ENCODE results near the gene RIT2. TPM values are rescaled to one million over a fixed set of nuclear protein-coding genes. Genes with fewer than 3 reads are reported as not detected.

Gene RIT2
- total RNA-seq, 4 donors from 2014 or later, result not detected

- Histone ChIP-seq H3K36me3 (no peaks in the 10 kb centered on the region), H3K27ac (no peak overlapping the region), H3K27me3 (no peaks in the 10 kb centered on the region), H3K9me3 (no peaks in the 10 kb centered on the region), H3K4me1 (no peaks in the 10 kb centered on the region), H3K4me3 (no peak overlapping the region)
- no peak for DNase-seq (ENCODE audit: low spot score in 2 of 2)
- WGBS, result 83% methylated on average over 1 of the region's 1 CpG
- TF ChIP-seq POLR2A (IDR thresholded peaks at IDR 0.05), result no peak
- TF ChIP-seq EP300 (IDR thresholded peaks at IDR 0.05), result no peak
- no peak for TF ChIP-seq POLR2AphosphoS5 (IDR thresholded peaks at IDR 0.05)
- TF ChIP-seq, protein P1, sequence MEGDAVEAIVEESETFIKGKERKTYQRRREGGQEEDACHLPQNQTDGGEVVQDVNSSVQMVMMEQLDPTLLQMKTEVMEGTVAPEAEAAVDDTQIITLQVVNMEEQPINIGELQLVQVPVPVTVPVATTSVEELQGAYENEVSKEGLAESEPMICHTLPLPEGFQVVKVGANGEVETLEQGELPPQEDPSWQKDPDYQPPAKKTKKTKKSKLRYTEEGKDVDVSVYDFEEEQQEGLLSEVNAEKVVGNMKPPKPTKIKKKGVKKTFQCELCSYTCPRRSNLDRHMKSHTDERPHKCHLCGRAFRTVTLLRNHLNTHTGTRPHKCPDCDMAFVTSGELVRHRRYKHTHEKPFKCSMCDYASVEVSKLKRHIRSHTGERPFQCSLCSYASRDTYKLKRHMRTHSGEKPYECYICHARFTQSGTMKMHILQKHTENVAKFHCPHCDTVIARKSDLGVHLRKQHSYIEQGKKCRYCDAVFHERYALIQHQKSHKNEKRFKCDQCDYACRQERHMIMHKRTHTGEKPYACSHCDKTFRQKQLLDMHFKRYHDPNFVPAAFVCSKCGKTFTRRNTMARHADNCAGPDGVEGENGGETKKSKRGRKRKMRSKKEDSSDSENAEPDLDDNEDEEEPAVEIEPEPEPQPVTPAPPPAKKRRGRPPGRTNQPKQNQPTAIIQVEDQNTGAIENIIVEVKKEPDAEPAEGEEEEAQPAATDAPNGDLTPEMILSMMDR (IDR thresholded peaks at IDR 0.05), result no peak
Observed at GRCh38 chr18:42901161-42901560, 214.3 kb downstream of the RIT2 start.

DNA sequence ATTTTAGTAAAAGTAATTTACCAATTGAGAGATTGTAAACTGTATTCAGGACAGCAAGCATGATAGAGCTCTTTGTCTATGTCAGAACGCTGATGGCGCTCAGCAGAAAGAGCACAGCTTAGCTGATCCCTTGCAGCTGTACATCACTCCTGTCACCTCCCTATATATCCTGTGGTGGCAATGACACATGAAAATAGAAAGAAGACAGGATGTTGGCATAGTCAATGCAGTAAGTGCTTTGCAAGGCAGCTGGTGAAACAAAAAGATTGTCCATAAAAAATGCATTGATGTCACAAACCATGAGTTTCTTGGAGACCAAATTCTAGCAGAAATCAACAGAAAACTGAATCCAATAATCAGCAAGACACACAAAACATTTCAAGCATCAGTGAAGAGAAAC is 221.5 kb downstream of the RIT2 start:
- WGBS, result 79% methylated on average over 2 of the region's 2 CpGs

GRCh38 chr18:42892181-42892580 is 223.3 kb downstream of the RIT2 start:
- 80% methylated on average over 1 of the region's 1 CpG for WGBS
- no peak for DNase-seq (ENCODE audit: low spot score in 2 of 2)
- Histone ChIP-seq H3K36me3 (no peaks in the 10 kb centered on the region), H3K4me1 (no peaks in the 10 kb centered on the region), H3K27ac (no peak overlapping the region), H3K9me3 (no peaks in the 10 kb centered on the region), H3K27me3 (no peaks in the 10 kb centered on the region), H3K4me3 (no peak overlapping the region)
- TF ChIP-seq POLR2A (IDR thresholded peaks at IDR 0.05) (no peak), EP300 (IDR thresholded peaks at IDR 0.05) (no peak), POLR2AphosphoS5 (IDR thresholded peaks at IDR 0.05) (no peak)
- TF ChIP-seq, protein P1 (IDR thresholded peaks at IDR 0.05), result no peak

More for the DNA sequence above, 221.5 kb downstream of the RIT2 start:
- no peak for TF ChIP-seq EP300 (IDR thresholded peaks at IDR 0.05)
- TF ChIP-seq POLR2A (IDR thresholded peaks at IDR 0.05), result no peak
- TF ChIP-seq POLR2AphosphoS5 (IDR thresholded peaks at IDR 0.05), result no peak
- TF ChIP-seq, protein P1 (IDR thresholded peaks at IDR 0.05), result no peak
- DNase-seq (ENCODE audit: low spot score in 2 of 2), result no peak
- Histone ChIP-seq H3K27ac (no peak overlapping the region), H3K27me3 (no peaks in the 10 kb centered on the region), H3K4me3 (no peak overlapping the region), H3K36me3 (no peaks in the 10 kb centered on the region), H3K4me1 (no peaks in the 10 kb centered on the region), H3K9me3 (no peaks in the 10 kb centered on the region)

DNA sequence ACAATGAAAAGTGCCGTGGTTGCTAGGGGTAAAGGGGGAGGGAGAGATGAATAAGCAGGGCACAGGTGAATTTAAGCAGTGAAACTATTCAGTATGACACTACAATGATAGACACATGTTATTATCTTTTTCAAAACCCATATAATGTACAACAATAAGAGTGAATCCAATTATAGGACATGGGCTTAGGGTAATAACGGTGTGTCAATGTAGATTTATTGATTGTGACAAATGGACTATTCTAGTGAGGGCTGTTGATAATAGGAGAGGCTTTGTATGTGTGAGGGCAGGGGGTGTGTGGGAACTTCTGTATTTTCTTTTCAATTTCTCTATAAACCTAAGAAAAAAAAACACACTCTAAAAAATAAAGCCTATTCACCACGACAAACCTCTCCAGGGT is 223.8 kb downstream of the RIT2 start:
- Histone ChIP-seq H3K27me3 (no peaks in the 10 kb centered on the region), H3K4me1 (no peaks in the 10 kb centered on the region), H3K9me3 (no peaks in the 10 kb centered on the region), H3K36me3 (no peaks in the 10 kb centered on the region), H3K4me3 (no peak overlapping the region), H3K27ac (no peak overlapping the region)
- DNase-seq (ENCODE audit: low spot score in 2 of 2), result no peak
- 76% methylated on average over 3 of the region's 3 CpGs for WGBS
- no peak for TF ChIP-seq POLR2A (IDR thresholded peaks at IDR 0.05)

DNA sequence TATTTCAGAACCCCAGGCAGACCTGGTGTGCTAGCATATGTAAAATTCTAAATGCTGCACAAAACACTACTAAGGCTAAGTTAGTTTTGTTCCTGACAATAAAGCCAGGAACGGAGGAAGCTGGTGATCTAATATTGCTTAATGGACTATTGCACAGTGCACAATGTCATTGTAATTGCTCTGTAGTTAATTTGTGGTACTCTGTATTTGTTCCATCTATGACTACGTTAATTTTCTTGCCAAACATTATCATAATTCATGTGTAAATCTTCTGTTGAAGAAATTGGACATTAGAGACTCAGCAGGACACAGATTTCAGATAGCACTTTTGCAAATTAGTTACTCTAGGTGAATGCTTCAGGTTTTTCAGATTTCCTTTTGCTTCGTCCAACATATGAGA is 232.3 kb downstream of the RIT2 start:
- Histone ChIP-seq H3K36me3 (no peaks in the 10 kb centered on the region), H3K9me3 (no peaks in the 10 kb centered on the region), H3K27ac (no peak overlapping the region), H3K4me1 (no peaks in the 10 kb centered on the region), H3K27me3 (no peaks in the 10 kb centered on the region), H3K4me3 (no peak overlapping the region)
- 64% methylated on average over 3 of the region's 3 CpGs for WGBS
- DNase-seq (ENCODE audit: low spot score in 2 of 2), result no peak
- TF ChIP-seq EP300 (IDR thresholded peaks at IDR 0.05) (no peak), POLR2AphosphoS5 (IDR thresholded peaks at IDR 0.05) (no peak), POLR2A (IDR thresholded peaks at IDR 0.05) (no peak)
- TF ChIP-seq, protein P1 (IDR thresholded peaks at IDR 0.05), result no peak

DNA sequence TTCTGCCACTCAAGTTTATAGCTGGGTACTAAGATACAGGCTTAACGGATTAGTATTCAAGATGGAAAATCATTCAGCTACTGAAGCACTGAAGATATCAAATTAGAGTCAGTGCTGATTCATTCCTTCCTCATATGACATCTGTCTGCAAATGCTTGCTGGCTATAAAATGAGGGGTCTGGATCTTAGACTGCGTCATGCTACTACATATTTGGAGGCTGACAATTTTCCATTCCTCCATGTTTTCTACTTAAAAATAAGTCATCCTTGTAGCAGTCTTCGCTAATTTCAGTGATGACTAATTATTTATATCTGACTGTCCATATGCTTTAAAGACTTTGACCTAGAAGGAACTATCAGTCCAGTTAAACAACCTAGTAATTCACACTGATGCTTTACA is 233.4 kb downstream of the RIT2 start:
- H3K36me3 ChIP-seq, result no peaks in the 10 kb centered on the region
- WGBS, result 86% methylated on average over 3 of the region's 3 CpGs
- no peaks in the 10 kb centered on the region for H3K27me3 ChIP-seq

More for the DNA sequence above, 233.4 kb downstream of the RIT2 start:
- no peaks in the 10 kb centered on the region for H3K4me1 ChIP-seq
- no peak for DNase-seq (ENCODE audit: low spot score in 2 of 2)
- no peak for TF ChIP-seq POLR2A (IDR thresholded peaks at IDR 0.05)
- TF ChIP-seq, protein P1 (IDR thresholded peaks at IDR 0.05), result no peak
- TF ChIP-seq EP300 (IDR thresholded peaks at IDR 0.05), result no peak
- no peak for TF ChIP-seq POLR2AphosphoS5 (IDR thresholded peaks at IDR 0.05)
- H3K4me3 ChIP-seq, result no peak overlapping the region
- no peak overlapping the region for H3K27ac ChIP-seq
- no peaks in the 10 kb centered on the region for H3K9me3 ChIP-seq
